Mesothelial cell of epicardium (in vitro differentiated cells): ENCODE results near the gene NAA10. TPM values are rescaled to one million over a fixed set of nuclear protein-coding genes. Genes with fewer than 3 reads are reported as not detected.

ENCODE experiments used
- DNase-seq, 2 experiments: peaks; one replicate each; pipeline ENCODE4 v3.0.0; 2021; ENCODE audit warnings: low spot score in 2 of 2; ENCODE audit not compliant: unreplicated experiment in 2 of 2
- H3K27ac Mint-ChIP-seq: 2 replicates; pipeline ENCODE4 v1.8.0; 2021; ENCODE audit warnings: mixed read lengths
- H3K27me3 Mint-ChIP-seq: 2 replicates; pipeline ENCODE4 v1.8.0; 2021; ENCODE audit warnings: low read depth, mixed read lengths
- H3K36me3 Mint-ChIP-seq: 2 replicates; pipeline ENCODE4 v1.8.0; 2021; ENCODE audit warnings: mixed read lengths
- H3K4me1 Mint-ChIP-seq: 2 replicates; pipeline ENCODE4 v1.8.0; 2021; ENCODE audit warnings: mixed read lengths
- H3K4me3 Mint-ChIP-seq: 2 replicates; pipeline ENCODE4 v1.8.0; 2021; ENCODE audit warnings: mild to moderate bottlenecking, moderate library complexity, mixed read lengths
- H3K9me3 Mint-ChIP-seq: 2 replicates; pipeline ENCODE4 v1.8.0; 2021; ENCODE audit warnings: mixed read lengths
- CTCF ChIP-seq: fragments of 200-600 bp; sonication (generic); IDR thresholded peaks from one replicate; pipeline ENCODE4 v1.5.0; 2021; ENCODE audit warnings: antibody characterized with exemption; ENCODE audit not compliant: unreplicated experiment
- microRNA-seq: library from miRNA; unstranded; fragments of <30 nt; microRNA quantifications from one replicate; pipeline ENCODE4 v1.2.0, GENCODE V29; 2021; ENCODE audit warnings: inconsistent platforms, mixed read lengths
- total RNA-seq: library from RNA; stranded (reverse); gene quantifications from 3 replicates; pipeline ENCODE4 v1.2.1, GENCODE V29; 2021

NAA10 gene
- total RNA-seq, 1 donor from 2014 or later = 76.8 TPM

GRCh38 chrX:153879741-153880439, 54.9 kb downstream of the NAA10 start:
- H3K4me1 Mint-ChIP-seq = peaks cover 8% of the 10 kb centered on the region
- peaks cover 39% of the 10 kb centered on the region for H3K27me3 Mint-ChIP-seq
- no peak overlapping the region for H3K4me3 Mint-ChIP-seq
- no peaks in the 10 kb centered on the region for H3K36me3 Mint-ChIP-seq
- no peak for TF ChIP-seq CTCF
- H3K27ac Mint-ChIP-seq = no peak overlapping the region
- peaks cover 10% of the 10 kb centered on the region for H3K9me3 Mint-ChIP-seq
- no peak for DNase-seq

Small RNA genes lying within 50 kb of the gene (microRNA-seq; reads per million reads assigned to microRNA genes)
- gene MIR3202-1 = not detected
- not detected for gene MIR3202-2

Other genes starting within 250 kb of the NAA10 start
- 65.3 to 68.0 TPM (median 65.6 TPM) in 3 replicates for gene SLC6A8, start 247.1 kb downstream of the NAA10 start, total RNA-seq
- gene BCAP31, start 210.7 kb downstream of the NAA10 start, total RNA-seq = 116 to 121 TPM (median 118 TPM) in 3 replicates
- 15.4 to 18.3 TPM (median 15.4 TPM) in 3 replicates for gene ABCD1, start 210.2 kb downstream of the NAA10 start, total RNA-seq
- 3.6 to 4.3 TPM (median 4.3 TPM) in 3 replicates for gene PLXNB3, start 170.8 kb downstream of the NAA10 start, total RNA-seq
- 0.14 to 0.16 TPM in 2 of 3 replicates, not detected in the other for gene SRPK3, start 154.0 kb downstream of the NAA10 start, total RNA-seq
- gene IDH3G, start 140.7 kb downstream of the NAA10 start, total RNA-seq = 49.6 to 55.0 TPM (median 53.5 TPM) in 3 replicates
- gene SSR4, start 140.4 kb downstream of the NAA10 start, total RNA-seq = 213 to 228 TPM (median 214 TPM) in 3 replicates
- gene PDZD4, start 104.5 kb downstream of the NAA10 start, total RNA-seq = 6.8 to 8.8 TPM (median 7.6 TPM) in 3 replicates
- 1.4 to 2.1 TPM (median 2.1 TPM) in 3 replicates for gene L1CAM, start 48.9 kb downstream of the NAA10 start, total RNA-seq
- not detected in 3 replicates for gene AVPR2, start 30.4 kb downstream of the NAA10 start, total RNA-seq
- gene ARHGAP4, start 8.8 kb downstream of the NAA10 start, total RNA-seq = 52.2 to 64.4 TPM (median 62.8 TPM) in 3 replicates
- 7.2 to 8.5 TPM (median 7.2 TPM) in 3 replicates for gene RENBP, start 9.6 kb upstream of the NAA10 start, total RNA-seq
- gene HCFC1, start 36.8 kb upstream of the NAA10 start, total RNA-seq = 96.3 to 99.9 TPM (median 98.5 TPM) in 3 replicates
- 11.5 to 15.0 TPM (median 14.2 TPM) in 3 replicates for gene TMEM187, start 37.7 kb upstream of the NAA10 start, total RNA-seq
- 64.9 to 73.4 TPM (median 69.1 TPM) in 3 replicates for gene IRAK1, start 84.9 kb upstream of the NAA10 start, total RNA-seq
- gene MECP2, start 162.7 kb upstream of the NAA10 start, total RNA-seq = 49.4 to 57.8 TPM (median 56.2 TPM) in 3 replicates
- not detected in 3 replicates for gene OPN1LW, start 209.2 kb upstream of the NAA10 start, total RNA-seq
- not detected in 3 replicates for gene OPN1MW, start 247.6 kb upstream of the NAA10 start, total RNA-seq